Frontal cortex (tissue), 4 donors: ENCODE measurements around the gene TIMM22. TPM values are rescaled to one million over a fixed set of nuclear protein-coding genes. Genes with fewer than 3 reads are reported as not detected.
A peak's percentile ranks its signal among the peaks of the same experiment; 100 is the strongest.
"Not testable (repeated sequence)": the region's sequence is repeated elsewhere in the genome, so short reads cannot be mapped to it uniquely, and the experiment has no call there.

Experiments used
- DNase-seq, 2 donors: peaks; one replicate each; pipeline ENCODE4 v3.0.0; 2012; ENCODE audit warnings: low spot score in 2 of 2
- FAIRE-seq: peaks from 2 replicates; lab custom pipeline; 2012; peaks lifted over from hg19 to GRCh38; lab: Jason Lieb, UNC
- total RNA-seq: library from RNA; depleted of rRNA; stranded (reverse); fragments of >200 nt; gene quantifications from one replicate; pipeline ENCODE4 v1.2.3, GENCODE V29; 2014
- donor health status: control.
- donor health status: control.
- donor health status: control.

The TIMM22 gene
- total RNA-seq, 1 donor from 2014 or later = 13.5 TPM

DNA sequence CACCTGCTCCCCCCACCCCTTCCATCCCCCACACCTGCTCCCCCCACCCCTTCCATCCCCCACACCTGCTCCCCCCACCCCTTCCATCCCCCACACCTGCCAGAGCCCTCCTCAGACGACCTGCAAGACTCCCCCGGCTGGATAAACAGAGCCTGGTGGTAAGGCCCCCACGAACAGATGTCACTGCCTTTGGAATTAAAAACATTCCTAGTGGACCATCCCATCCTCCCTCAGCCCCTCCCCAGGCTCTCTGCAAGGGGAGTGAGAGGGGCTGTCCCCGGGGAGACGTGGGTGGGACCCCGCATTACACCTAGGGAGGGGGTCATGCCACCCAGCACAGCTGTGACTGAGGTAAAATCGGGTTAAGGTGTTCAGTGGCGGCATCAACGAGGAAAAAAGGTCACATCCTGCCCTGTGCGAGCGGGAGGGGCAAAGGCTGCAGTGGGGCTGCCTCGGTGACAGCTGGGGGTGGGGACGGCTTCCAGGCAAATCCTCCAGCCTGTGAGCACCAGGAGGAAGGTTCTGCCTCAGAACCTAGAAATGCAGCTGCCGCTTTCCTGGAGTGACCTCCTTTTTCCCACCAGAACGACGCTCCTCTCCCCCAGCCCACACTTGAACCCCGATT lies 38.7 kb downstream of the TIMM22 start:
- FAIRE-seq (no peak), DNase-seq (no peak)

DNA sequence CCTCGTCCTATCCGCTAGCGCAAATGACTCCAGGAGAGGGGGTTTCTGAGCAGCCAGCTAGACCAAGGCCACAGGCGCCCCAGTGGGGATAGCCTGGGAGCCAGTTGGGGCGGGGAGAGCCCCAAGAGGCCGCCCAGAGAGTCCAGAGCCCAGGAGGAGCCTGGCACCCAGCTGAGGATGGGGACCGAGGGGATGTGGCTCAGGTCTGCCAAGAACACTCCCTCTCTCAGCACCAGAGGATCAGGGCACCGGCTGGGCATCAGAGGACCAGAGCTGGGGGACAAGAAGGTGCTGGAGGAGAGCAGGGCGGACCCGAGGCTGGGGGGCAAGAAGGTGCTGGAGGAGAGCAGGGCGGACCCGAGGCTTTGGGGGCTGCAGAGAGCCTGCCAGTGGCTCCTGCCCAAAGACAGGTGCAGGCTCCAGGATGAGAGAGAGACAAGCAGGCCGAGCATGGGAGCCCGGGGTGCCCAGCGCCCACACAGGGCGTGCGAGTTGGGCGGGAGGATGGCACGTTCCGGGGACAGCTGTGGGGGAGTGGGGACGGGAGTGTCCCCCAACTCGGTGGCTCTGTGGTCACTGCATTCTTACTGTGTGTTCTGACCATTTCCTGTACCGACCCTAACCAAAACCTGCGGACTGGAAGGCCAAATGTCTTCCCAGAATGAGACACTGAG lies 39.4 kb downstream of the TIMM22 start:
- FAIRE-seq (no peak), DNase-seq (no peak)

DNA sequence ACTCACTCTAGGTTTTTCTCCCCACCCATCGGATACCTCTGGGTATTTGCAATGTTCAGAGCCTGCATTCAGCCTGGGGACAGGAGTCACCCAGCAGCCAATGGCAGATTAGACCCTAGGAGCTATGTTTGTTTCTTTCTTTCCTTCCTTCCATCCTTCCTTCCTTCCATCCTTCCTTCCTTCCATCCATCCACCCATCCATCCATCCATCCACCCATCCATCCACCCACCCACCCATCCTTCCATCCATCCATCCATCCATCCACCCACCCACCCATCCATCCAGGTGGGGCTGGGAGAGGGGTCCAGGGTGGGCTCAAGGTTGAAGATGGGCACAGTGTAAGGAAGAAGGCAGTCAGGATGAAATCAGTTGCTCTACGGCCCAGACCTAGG lies 39.9 kb downstream of the TIMM22 start:
- DNase-seq (no peak), FAIRE-seq (no peak)

DNA sequence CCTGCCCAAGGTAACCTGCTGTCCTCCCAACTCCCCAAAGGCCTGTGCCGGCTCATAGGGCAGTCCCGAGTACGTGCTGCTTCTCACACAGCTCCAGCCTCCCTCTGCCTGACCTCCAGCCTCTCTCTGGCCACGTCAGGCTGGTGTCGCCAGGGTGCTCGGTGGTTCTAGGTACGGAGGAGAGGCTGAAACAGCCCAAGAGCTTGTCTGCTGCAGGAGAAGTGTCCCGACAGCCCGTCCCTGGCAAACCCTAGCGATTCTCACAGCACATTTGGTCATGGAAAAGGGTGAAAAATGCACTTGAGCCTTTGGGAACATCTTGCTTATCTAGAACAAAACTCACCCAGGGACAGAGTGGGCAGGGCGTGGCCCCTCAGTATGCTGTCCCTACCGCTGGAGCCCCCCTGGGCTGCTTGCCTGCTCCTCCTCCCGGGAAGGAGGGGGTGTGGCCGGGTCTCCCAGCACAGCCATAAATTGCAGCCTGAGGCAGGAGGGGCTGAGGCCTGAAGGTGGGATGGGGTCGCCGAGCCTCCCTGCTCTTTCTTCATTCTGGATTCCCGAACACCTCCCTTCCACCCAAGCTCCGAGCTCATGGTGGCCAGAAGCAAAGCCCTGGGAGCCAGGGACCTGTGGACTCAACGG lies 40.4 kb downstream of the TIMM22 start:
- FAIRE-seq = no peak

DNA sequence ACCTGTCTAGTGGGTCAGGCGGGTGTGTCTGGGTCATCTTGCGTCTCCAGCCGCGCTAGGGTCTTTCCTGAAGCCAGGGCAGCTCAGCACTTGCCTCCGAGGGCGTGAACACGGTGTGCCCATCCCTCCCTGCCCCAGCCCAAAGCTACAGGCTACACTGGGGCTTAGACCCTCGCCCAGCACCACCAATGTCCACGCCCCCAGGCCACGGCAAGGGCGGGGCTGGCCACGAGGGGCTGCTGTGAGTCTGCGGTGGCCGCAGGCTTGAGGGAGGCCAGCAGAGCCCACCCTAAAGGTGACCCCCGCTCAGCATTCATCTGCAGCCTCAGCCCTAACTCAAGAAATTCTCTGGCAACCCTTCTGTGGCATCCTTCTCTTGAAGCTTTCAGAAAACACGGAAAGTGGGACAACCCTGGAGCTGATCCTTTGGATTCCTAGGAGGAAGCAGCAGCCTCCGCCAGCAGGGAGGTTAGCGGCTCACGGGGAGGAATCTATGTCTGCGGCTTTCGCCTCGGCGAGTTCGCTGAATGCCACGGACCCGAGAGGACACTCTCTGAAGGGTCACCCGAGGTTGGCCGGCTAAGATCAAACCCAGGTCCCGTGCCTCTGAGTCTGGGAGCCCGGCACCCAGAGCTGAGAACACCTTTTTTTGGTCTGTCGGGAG lies 41.7 kb downstream of the TIMM22 start:
- no peak for FAIRE-seq
- no peak for DNase-seq

More for the DNA sequence above, 40.4 kb downstream of the TIMM22 start:
- no peak for DNase-seq

DNA sequence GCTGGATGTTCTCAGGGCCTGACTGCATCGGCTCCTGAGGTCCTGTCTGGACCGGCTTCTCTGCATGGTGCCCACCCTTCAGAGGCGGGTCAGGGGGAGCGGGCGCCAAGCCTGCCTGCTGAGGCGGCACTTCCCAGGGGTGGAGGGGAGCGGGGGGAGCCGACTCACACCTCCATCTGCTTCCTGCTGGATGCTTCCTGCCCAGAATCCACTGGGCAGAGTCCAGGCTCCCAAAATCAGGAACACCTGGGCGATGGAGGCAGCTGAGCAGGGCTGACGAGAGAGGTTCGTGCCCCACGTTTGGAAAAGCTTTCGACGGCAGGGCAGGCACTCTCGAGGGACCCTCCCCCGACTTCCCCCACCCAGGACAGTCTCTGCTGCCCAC lies 42.2 kb downstream of the TIMM22 start:
- no peak for FAIRE-seq
- DNase-seq = no peak

DNA sequence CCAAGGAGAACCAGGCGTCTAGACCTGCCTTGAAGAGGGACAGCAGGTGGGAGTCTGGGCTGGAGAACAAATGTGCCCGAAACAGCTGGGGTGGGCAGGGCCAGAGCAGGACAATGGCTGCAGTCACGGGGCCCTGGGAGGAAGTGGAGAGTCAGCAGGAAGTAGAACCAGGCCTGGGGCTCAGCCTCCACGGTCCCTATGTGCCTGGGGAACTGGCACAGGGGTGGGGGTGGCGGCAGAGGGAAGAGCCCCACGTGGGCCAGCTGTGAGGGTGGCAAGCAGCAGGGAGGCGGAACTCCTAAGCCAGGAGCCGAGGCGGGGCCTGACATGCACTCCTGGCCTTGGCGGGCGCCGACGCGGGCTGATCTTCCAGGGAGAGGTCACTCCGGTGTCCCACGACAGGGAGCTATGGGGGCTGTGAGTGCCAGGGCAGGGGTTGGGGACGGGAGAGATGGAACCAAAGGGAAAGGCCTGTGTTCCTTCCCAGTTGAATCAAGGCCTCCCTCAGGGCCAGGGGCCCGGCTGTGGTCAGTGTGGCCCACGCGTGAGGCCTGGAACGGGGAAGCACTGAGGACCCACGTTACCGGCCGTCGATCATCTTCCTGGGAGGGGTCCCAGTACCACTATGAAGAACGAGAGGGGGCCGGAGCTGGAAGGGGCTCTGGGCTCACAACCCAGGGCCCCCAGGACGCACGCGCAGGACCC lies 42.7 kb downstream of the TIMM22 start:
- DNase-seq (peak; percentile 62 to 76), FAIRE-seq (no peak)

DNA sequence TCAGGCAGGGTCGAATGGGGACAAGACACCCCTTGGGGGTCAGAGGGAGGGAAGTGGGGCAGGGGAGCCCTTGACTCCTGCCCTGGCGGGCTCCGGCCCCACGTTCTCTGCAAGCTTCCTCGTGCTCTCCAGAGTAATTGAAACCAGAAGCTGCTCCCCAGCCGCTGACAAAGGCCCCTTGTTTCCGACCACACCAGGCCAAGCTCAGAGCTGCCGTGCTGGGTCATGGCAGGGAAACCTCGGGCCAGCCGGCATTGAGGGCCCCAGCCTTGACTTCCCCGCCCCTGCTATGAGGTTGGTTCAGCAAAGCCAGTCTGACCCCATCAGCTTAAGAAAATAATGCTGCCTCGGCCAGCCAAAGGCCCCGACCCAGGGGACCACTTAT lies 43.3 kb downstream of the TIMM22 start:
- FAIRE-seq = no peak
- DNase-seq = no peak

DNA sequence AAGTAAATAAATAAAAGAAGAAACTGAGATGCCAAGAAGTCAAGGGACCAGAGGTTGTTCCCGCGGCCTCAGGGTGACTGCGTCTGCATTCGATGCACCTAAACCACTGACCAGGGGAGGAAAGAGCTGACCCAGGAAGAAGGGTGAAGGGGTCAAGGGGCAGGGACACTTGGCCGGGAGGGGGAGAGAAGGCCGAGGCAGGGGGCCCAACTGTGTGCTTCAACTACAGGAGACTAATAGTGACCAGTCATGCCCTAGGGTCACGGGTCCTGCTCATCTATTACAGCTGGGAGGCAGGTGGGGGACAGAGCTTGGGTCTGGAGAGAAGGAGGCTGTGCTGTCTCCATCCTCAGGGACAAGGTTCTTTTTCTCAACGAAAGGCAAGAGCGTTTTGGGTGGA lies 44.8 kb downstream of the TIMM22 start:
- FAIRE-seq = no peak

DNA sequence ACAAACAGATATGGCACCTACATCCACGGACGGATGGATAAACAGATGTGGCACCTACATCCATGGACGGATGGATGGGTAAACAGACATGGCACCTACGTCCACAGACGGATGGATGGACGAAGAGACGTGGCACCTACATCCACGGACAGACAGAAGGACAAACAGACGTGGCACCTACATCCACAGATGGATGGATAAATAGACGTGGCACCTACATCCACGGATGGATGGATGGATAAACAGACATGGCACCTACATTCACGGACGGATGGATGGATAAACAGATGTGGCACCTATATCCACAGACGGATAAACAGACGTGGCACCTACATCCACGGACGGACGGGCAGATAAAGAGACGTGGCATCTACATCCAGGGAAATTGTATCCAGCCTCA lies 45.6 kb downstream of the TIMM22 start:
- DNase-seq (no peak), FAIRE-seq (no peak)

More for the DNA sequence above, 44.8 kb downstream of the TIMM22 start:
- DNase-seq = no peak

DNA sequence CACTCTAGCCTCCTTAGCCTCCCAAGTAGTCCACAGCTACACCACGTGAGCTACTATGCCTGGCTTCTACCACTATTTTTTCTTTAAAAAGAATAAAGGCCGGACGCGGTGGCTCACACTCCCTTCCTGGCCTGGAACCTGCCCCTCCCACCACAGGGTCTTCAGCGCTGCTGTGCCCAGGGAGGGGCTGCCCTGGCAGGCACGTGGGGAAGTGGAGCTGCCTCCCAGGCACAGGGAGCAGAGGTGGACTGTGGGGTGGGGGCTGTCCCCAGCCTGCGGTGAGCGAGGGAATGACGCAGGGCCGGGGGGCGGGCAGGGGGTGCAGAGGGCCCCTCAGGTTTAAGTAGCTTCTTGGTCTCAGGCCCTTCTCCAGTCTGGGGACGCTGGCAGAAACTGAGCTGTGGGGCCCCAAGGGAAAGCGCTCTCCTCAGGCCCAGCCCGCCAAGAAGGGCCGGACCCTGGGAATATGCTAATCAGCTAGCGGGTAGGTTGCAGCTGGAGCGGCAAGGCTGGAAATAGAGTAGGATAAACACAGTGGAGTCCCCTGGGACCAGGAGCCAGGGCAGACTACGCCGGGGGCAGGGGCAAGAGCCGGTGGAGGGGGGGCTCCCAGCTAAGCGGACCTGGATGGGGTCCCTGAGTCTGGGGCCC lies 46.8 kb downstream of the TIMM22 start:
- DNase-seq (no peak), FAIRE-seq (no peak)

DNA sequence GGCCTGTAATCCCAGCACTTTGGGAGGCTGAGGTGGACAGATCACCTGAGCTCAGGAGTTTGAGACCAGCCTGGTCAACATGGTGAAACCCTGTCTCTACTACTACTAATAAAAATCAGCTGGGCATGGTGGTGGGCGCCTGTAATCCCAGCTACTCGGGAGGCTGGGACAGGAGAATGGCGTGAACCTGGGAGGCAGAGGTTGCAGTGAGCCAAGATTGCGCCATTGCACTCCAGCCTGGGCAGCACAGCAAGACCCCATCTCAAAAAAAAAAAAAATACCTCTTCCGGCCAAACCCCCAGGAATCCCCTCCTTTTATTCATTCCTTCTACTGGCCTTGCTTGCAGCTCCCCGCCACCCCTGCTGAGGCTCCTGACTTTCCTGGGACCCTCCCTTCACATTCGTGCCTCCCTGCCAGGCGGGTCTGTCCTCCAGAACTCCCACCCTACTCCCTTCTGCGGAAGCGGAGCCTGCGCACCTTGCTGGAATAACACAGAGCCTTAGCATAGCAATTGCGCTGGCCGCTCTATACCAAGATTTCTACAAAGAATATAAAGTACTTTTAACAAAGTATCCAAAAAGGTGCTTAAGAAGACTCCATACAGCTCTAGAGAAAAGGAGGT lies 47.6 kb downstream of the TIMM22 start:
- DNase-seq, FAIRE-seq: not testable (repeated sequence)

DNA sequence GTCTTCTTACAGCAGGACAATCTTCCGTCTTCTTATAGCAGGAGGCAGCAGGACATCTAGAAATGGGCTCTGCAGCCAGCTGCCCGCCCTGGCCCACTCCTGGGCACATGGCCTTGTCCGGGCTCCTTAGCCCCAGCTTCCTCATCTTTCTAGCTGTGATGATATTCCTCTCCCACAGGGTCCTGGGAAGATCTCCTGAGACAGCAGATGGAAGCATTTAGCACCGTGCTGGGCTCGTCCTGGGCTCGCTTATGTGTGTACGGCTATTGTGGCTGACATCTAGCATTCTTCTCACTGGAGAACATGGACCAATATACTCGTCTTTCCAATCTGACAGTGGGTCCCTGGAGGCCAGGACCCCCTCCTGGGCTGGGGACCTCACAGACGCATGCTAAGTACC lies 48.5 kb downstream of the TIMM22 start:
- FAIRE-seq (no peak), DNase-seq (no peak)

DNA sequence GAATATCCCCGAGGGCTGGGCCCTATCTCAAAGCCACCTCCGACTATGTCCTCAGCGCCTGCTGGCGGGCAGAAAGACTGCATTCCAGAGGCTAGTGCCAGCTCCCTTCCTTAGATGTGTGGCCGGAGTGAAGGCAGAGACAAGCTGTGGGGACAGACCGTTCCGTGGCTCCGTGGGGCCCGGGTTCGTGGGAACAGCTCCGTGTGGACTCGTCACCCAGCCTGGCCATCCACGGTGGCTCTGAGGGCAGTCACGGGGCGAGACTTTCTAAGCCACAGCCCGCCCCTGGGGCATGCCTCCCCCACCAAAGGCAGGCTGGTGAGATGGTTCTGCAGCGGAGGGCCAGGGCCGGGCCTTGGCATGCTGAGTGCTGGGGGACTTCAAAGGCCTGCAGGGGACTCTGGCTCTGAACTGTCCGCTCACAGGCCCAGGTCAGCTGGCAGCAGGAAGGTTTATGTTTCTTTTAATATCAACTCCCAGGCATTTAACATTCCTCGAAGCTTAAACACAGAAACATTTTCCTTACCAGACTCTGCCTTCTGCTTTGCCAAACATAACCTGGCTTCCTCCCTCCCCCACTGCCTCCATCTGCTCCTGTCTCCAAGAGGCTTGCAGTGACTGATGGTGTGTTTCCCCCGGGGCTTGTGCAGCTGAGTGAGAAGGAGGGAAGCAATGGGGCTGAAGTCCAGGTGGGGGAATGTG lies 50.4 kb downstream of the TIMM22 start:
- FAIRE-seq (no peak), DNase-seq (no peak)

DNA sequence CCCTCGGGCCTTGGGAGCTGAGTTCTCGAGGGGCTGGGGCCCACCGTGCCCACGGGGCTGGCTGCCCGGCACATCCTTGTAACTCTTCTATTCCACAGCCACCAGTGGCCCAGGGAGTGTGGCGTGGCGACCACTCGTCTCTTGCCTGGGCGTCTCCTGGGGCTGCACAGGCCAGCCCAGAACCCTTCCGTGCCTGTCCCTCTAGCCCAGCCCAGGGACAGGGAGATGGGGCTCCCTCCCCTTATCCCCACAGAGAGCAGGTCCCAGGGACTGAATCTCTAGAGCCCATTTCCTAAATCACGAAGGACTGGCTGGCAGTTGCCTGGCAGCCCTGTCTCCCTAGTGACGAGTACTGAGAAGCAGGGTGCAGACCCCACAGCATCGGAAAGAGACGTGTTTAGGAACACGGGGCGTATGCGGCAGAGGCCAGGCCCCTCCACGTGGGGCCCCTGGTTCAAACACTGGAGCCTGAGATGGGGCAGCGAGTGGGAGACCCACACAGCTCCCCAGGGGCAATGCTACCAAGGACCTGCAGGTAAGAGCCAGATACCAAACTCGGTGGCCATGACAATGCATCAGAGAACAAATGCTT lies 51.0 kb downstream of the TIMM22 start:
- no peak for DNase-seq
- FAIRE-seq = no peak

DNA sequence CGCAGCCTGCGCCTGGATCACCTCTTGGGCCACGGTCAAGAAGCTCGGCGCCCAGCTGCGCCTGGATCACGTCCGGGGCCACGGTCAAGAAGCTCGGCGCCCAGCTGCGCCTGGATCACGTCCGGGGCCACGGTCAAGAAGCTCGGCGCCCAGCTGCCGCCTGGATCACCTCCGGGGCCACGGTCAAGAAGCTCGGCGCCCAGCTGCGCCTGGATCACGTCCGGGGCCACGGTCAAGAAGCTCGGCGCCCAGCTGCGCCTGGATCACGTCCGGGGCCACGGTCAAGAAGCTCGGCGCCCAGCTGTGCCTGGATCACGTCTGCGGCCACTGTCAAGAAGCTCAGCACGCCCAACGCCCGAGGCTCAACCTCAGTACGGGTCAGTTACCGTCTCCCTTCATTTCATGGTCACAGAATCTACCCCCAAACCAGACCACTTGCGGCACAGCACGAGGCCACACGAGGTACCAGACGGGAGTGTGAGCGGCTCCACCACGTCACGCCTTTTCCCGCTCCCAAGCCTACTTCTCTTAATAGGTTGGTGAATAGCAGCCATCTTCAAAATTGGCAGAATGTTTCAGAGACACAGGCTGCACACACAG lies 51.7 kb downstream of the TIMM22 start:
- not testable (repeated sequence) for DNase-seq, FAIRE-seq

DNA sequence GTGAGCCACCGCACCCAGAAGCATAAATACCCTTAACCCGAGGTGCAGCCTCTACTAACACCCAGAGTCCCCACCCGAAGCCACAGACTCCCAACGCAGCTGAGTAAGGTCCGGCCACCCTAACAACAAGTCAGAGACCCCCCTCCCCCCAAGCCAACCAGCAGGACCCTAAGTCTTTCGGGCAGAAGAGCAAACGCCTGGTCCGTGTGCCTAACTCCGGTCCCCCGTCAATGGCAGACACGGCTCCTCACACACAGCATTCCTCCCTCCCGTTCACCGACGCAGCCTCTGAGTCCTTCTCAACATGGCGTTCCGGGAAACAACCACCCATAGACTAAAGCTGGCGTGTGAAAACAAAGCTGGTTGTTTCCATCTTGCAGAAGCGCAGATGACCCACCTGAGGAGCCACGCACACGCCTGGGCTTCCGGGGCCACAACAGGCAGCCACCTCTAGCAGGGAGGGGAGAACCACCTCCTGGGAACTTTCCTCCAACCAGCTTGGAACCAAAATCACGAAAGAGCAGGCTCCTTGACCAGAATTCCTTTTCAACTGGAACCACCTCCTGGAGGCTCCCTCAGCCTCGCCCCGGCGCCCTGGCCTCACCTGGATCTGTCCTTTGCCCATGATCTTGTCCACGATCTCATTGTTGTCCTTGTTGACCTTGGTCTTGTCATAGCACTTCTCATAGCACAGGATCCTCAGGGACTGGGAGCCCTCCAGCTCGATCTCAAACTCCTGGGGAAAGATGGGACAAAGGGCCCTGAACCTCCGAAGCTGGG lies 52.7 kb downstream of the TIMM22 start:
- FAIRE-seq = no peak
- no peak for DNase-seq
